ENCODE results near the gene LRRC18. TPM values are rescaled to one million over a fixed set of nuclear protein-coding genes. Genes with fewer than 3 reads are reported as not detected.

The LRRC18 gene
- total and polyA plus RNA-seq, 4 donors, result 1.8 to 4.5 (median 2.7) TPM

GRCh38 chr10:48896756-48897440 is 42.7 kb downstream of the LRRC18 start:
- Histone ChIP-seq H3K4me3 (no peak overlapping the region), H3K9me3 (ENCODE audit: control insufficient read depth in 4 of 4, insufficient read depth in 3 of 4, low read length in 3 of 4) (peaks cover 0 to under 1% (median 0%) of the 10 kb centered on the region in 4 donors), H3K36me3 (ENCODE audit: control insufficient read depth in 4 of 4, insufficient read depth in 4 of 4, low read length in 4 of 4) (no peaks in the 10 kb centered on the region), H3K27me3 (ENCODE audit: control insufficient read depth in 3 of 3, insufficient read depth in 3 of 3, low read length in 2 of 3) (no peaks in the 10 kb centered on the region), H3K27ac (ENCODE audit: low read depth in 1 of 2, low read length in 1 of 2) (peak overlapping the region in 1 of 2 donors; percentile 13), H3K4me1 (ENCODE audit: control insufficient read depth in 5 of 5, insufficient read depth in 5 of 5, low read length in 5 of 5) (peaks cover 0 to 28% (median 7%) of the 10 kb centered on the region in 5 donors), H3K9ac (ENCODE audit: insufficient read depth in 1 of 2, low read length in 2 of 2) (no peak overlapping the region)
- no peak for DNase-seq
- ATAC-seq (ENCODE audit: insufficient read depth, low FRiP score), result no peak
- TF ChIP-seq CTCF (IDR thresholded peaks at IDR 0.05; ENCODE audit: control extremely low read depth, extremely low read depth), result no peak
- WGBS, 2 donors, result 85 to 90% methylated on average over 13 of the region's 13 CpGs

GRCh38 chr10:48895803-48896195 is 43.8 kb downstream of the LRRC18 start:
- no peak for TF ChIP-seq CTCF (IDR thresholded peaks at IDR 0.05; ENCODE audit: control extremely low read depth, extremely low read depth)
- no peak for DNase-seq

GRCh38 chr10:48894911-48895802 is 44.5 kb downstream of the LRRC18 start:
- ATAC-seq (ENCODE audit: insufficient read depth, low FRiP score) (no peak), DNase-seq (peak in 2 of 3 donors; percentile 13 to 44)
- Histone ChIP-seq H3K36me3 (ENCODE audit: control insufficient read depth in 4 of 4, insufficient read depth in 4 of 4, low read length in 4 of 4) (no peaks in the 10 kb centered on the region), H3K9me3 (ENCODE audit: control insufficient read depth in 4 of 4, insufficient read depth in 3 of 4, low read length in 3 of 4) (peaks cover 0 to 2% (median 0%) of the 10 kb centered on the region in 4 donors), H3K9ac (ENCODE audit: insufficient read depth in 1 of 2, low read length in 2 of 2) (no peak overlapping the region), H3K4me1 (ENCODE audit: control insufficient read depth in 5 of 5, insufficient read depth in 5 of 5, low read length in 5 of 5) (peaks cover 0 to 34% (median 11%) of the 10 kb centered on the region in 5 donors), H3K27me3 (ENCODE audit: control insufficient read depth in 3 of 3, insufficient read depth in 3 of 3, low read length in 2 of 3) (no peaks in the 10 kb centered on the region), H3K27ac (ENCODE audit: low read depth in 1 of 2, low read length in 1 of 2) (no peak overlapping the region), H3K4me3 (no peak overlapping the region)
- 79 to 84% methylated on average over 6 of the region's 6 CpGs for WGBS, 2 donors
- TF ChIP-seq CTCF (IDR thresholded peaks at IDR 0.05; ENCODE audit: control extremely low read depth, extremely low read depth), result no peak

More at GRCh38 chr10:48895803-48896195, 43.8 kb downstream of the LRRC18 start:
- Histone ChIP-seq H3K4me3 (no peak overlapping the region), H3K27ac (ENCODE audit: low read depth in 1 of 2, low read length in 1 of 2) (peak overlapping the region in 1 of 2 donors; percentile 37), H3K27me3 (ENCODE audit: control insufficient read depth in 3 of 3, insufficient read depth in 3 of 3, low read length in 2 of 3) (no peaks in the 10 kb centered on the region), H3K4me1 (ENCODE audit: control insufficient read depth in 5 of 5, insufficient read depth in 5 of 5, low read length in 5 of 5) (peaks cover 0 to 38% (median 10%) of the 10 kb centered on the region in 5 donors), H3K9ac (ENCODE audit: insufficient read depth in 1 of 2, low read length in 2 of 2) (no peak overlapping the region), H3K9me3 (ENCODE audit: control insufficient read depth in 4 of 4, insufficient read depth in 3 of 4, low read length in 3 of 4) (no peaks in the 10 kb centered on the region), H3K36me3 (ENCODE audit: control insufficient read depth in 4 of 4, insufficient read depth in 4 of 4, low read length in 4 of 4) (no peaks in the 10 kb centered on the region)
- WGBS, 2 donors, result 70 to 73% methylated on average over 3 of the region's 3 CpGs
- no peak for ATAC-seq (ENCODE audit: insufficient read depth, low FRiP score)
